ENCODE results near the gene CCDC171.
A peak's percentile ranks its signal among the peaks of the same experiment; 100 is the strongest.

CCDC171 gene

DNA sequence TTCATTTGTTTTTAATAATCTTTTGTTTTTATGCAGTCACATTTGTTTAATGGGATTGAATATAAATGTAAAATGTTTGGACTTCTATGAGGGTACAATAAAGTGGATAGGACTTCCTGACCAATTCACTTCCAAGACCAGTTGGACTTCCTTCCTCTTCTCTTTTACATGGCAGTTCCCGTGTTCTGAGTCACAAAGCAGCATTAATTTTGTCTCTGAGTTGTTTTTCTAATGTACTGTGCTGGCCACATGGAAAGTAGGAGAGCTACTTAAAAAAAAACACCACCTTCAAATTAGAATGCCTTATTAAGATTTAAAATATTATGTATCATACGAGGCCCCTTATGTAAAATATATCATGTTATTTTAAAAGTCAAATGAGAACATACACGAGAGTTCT lies 87.3 kb downstream of the CCDC171 start:
- TF ChIP-seq, protein P1, sequence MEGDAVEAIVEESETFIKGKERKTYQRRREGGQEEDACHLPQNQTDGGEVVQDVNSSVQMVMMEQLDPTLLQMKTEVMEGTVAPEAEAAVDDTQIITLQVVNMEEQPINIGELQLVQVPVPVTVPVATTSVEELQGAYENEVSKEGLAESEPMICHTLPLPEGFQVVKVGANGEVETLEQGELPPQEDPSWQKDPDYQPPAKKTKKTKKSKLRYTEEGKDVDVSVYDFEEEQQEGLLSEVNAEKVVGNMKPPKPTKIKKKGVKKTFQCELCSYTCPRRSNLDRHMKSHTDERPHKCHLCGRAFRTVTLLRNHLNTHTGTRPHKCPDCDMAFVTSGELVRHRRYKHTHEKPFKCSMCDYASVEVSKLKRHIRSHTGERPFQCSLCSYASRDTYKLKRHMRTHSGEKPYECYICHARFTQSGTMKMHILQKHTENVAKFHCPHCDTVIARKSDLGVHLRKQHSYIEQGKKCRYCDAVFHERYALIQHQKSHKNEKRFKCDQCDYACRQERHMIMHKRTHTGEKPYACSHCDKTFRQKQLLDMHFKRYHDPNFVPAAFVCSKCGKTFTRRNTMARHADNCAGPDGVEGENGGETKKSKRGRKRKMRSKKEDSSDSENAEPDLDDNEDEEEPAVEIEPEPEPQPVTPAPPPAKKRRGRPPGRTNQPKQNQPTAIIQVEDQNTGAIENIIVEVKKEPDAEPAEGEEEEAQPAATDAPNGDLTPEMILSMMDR (conservative IDR thresholded peaks at IDR 0.05; ENCODE audit: low read length): no peak
- no peak overlapping the region for H3K4me3 ChIP-seq (ENCODE audit: low read length)
- no peak for DNase-seq (ENCODE audit: low read depth)

DNA sequence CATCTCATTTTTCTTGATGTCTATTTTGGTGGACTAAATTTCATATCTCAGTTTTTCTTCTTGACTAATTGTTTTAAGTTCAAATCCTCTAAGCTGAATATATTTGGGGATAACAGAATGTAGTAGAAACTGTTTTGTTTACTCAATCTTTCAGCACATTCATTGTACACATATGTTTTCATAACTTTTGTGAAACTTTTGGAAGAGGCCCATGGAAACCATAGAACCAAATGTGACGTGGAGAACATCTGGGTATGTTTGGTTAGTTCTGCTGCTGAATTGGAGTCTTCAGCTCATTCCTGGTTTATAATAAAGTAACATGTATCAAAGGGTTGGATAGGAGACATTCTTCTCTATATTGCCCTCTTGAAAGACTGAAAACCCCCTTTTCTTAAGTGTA lies 88.4 kb downstream of the CCDC171 start:
- DNase-seq (ENCODE audit: low read depth): peak; percentile 27
- TF ChIP-seq, protein P1 (conservative IDR thresholded peaks at IDR 0.05; ENCODE audit: low read length): no peak
- no peak overlapping the region for H3K4me3 ChIP-seq (ENCODE audit: low read length)

DNA sequence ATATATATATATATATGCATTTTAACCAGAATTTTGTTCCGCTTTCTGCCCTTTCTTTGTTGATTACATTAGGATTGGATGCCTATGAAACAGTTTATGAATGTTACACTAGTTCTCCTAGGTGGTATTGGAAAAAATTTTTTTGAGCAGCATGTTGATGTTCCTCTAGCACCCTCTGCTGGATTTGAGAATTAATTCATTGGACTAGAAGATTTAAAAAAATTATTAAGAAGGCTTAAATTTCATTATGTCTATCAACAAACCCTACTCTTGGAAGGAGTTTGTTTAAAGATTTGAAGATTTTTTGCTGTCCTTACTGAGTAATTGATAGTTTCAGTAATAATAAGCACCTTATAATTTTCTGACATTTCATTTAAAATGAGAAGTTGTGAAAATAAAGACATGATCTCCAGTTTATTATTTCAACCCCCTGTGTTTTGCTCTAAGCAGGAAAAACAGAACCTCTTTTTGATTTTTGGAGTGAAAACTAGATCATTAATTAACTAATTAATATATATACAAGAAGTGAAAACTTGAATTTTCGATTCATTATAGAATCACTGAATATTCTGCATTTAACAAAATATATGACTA lies 89.6 kb downstream of the CCDC171 start:
- peak; percentile 53 for DNase-seq (ENCODE audit: low read depth)
- TF ChIP-seq, protein P1 (conservative IDR thresholded peaks at IDR 0.05; ENCODE audit: low read length): peak; percentile 64
- no peak overlapping the region for H3K4me3 ChIP-seq (ENCODE audit: low read length)

GRCh38 chr9:15670246-15670645 lies 117.4 kb downstream of the CCDC171 start:
- no peak for DNase-seq (ENCODE audit: low read depth)
- TF ChIP-seq, protein P1 (conservative IDR thresholded peaks at IDR 0.05; ENCODE audit: low read length): no peak
- H3K4me3 ChIP-seq (ENCODE audit: low read length): no peak overlapping the region

- DNase-seq (ENCODE audit: low read depth): no peak
- no peak overlapping the region for H3K4me3 ChIP-seq (ENCODE audit: low read length)
- TF ChIP-seq, protein P1 (conservative IDR thresholded peaks at IDR 0.05; ENCODE audit: low read length): no peak
These were observed 118.1 kb downstream of the CCDC171 start for GRCh38 chr9:15670894-15671293.

DNA sequence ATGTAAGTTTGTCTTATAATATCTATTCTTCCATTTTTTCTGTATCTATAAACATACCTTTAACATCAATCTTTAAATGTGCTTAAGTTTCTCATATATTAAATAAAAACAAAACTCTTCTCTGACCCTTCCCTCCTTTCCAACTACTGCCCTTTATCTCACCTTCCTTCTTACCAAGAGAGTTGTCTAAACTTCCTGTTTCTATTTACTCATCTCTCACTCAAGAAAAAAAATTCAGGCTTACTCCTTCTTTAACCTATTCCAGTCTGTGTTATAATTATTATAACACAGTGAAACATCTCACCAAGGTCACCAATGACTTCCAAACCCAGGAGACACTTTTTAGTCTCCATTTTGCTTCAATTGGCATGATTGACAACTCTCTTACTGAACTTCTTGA lies 140.9 kb downstream of the CCDC171 start:
- no peak for DNase-seq (ENCODE audit: low read depth)
- H3K4me3 ChIP-seq (ENCODE audit: low read length): no peak overlapping the region
- TF ChIP-seq, protein P1 (conservative IDR thresholded peaks at IDR 0.05; ENCODE audit: low read length): no peak

DNA sequence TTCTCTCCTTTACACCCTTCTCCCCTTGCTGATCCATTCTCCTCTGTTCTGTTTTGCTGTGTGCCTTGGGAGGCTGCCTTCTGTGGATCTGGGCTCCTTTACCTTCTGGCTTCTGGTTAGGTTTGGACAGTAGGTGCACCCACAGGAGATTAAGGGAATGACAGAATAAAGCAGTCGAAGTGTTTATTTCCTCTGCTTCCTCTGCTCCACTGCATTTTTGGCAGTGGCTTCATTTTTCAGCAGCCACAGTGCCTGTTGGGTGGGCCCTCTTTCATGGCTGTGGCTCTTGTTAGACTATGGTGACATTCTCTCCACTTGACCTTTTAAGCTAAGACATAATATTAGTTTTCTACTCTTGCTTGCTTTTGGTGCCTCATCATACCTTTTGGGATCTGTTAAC lies 144.1 kb downstream of the CCDC171 start:
- TF ChIP-seq, protein P1 (conservative IDR thresholded peaks at IDR 0.05; ENCODE audit: low read length): no peak; the same call in 1 of the 2 replicates
- DNase-seq (ENCODE audit: low read depth): peak; percentile 5
- H3K4me3 ChIP-seq (ENCODE audit: low read length): no peak overlapping the region

All from AG10803 (cell line).